Mononuclear cell (primary cell): ENCODE measurements around the gene BABAM1. TPM values are rescaled to one million over a fixed set of nuclear protein-coding genes. Genes with fewer than 3 reads are reported as not detected.

Experiments used
- H3K27me3 ChIP-seq: 2 replicates; pipeline ENCODE4 v1.6.0; 2011; ENCODE audit warnings: low read length, control low read depth; ENCODE audit not compliant: insufficient read depth
- H3K4me1 ChIP-seq: 2 replicates; pipeline ENCODE4 v1.5.1; 2011; ENCODE audit warnings: mild to moderate bottlenecking, low read length, control low read depth; ENCODE audit not compliant: insufficient read depth
- H3K4me3 ChIP-seq: 2 replicates; pipeline ENCODE4 v1.5.1; 2011; ENCODE audit warnings: mild to moderate bottlenecking, low read length, moderate library complexity
- H3K9me3 ChIP-seq: 2 replicates; pipeline ENCODE4 v1.5.1; 2011; ENCODE audit warnings: low read depth, mild to moderate bottlenecking, control low read depth, low read length
- total RNA-seq: library from RNA; depleted of rRNA; stranded (reverse); fragments of >200 nt; gene quantifications from one replicate; pipeline ENCODE4 v1.2.3, GENCODE V29; 2012

The BABAM1 gene
- total RNA-seq, 1 donor: 27.3 TPM

DNA sequence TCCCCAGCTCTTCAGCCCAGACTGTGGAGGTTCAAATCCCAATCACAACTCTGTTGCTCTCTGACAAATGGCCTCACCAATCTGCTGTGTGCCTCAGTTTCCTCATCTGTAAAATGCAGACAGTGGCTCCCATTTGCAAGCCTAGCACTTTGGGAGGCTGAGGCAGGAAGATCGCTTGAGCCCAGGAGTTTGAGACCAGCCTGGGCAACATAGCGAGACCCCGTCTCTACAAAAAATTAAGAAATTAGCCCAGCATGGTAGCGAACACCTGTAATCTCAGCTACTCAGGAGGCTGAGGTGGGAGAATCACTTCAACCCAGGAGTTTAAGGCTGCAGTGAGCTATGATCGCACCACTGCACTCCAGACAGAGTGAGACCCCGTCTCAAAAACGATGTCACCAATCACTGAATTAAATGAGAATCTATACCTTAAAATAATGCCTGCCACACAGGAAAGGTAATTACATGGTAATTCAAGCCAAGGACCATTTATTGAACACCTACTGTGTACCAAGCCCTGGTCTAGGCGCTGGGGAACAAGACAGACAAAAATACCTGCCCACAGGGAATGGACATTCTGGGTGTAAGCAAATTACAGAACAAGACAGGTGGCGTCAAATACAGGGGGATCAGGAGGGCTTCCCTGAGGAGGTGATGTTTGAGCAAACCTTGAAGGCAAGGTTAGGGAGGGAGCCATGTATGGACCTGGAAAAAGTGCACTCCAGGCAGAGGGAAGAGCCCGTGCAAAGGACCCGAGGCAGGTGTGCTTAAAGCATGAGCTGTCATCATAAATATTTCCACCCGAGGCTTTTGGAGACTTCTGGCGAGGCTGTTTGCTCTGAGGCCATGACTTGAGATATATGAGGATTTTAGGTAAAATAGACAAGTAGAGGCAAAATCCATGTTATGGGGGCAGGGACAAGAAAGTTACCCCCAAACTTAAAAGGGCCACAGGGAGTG, 29.2 kb upstream of the BABAM1 start:
- H3K4me1 ChIP-seq: peaks cover 16% of the 10 kb centered on the region
- no peaks in the 10 kb centered on the region for H3K27me3 ChIP-seq
- H3K4me3 ChIP-seq: no peak overlapping the region
- H3K9me3 ChIP-seq: no peaks in the 10 kb centered on the region

DNA sequence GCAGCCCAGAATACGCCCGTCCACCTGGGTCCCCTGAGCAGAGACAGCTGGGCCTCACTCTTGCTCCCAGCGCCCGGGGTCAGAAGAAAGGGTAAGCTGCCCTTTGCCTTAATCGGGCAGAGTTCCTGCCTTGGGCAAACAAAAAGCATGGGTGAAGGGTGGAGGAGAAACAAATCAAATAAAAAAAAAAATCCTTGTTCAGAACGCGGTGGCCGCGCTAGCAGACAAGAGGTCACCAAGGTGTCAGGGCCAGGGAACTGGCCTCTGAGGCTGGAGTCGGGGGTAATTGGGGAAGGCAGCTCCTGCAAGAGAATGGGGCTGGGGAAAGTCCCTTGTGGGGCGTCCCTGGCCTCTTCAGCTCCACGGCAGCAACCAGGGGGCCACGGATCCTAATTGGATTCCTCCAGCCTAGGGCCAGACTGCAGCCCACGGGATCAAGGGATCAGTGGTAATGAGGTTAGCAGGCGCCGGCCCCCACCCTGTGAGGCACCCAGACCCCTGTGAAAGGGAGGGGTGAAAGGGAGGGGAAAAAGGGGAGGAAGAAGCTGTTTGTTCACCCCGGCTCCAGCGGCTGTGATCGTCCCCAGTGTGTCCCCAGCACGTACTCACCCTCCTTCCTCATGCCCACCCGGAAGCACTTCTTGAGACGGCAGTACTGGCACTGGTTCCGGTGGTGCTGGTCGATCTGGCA, 27.0 kb upstream of the BABAM1 start:
- H3K4me3 ChIP-seq: no peak overlapping the region
- peaks cover 11% of the 10 kb centered on the region for H3K4me1 ChIP-seq
- no peaks in the 10 kb centered on the region for H3K9me3 ChIP-seq
- H3K27me3 ChIP-seq: no peaks in the 10 kb centered on the region

DNA sequence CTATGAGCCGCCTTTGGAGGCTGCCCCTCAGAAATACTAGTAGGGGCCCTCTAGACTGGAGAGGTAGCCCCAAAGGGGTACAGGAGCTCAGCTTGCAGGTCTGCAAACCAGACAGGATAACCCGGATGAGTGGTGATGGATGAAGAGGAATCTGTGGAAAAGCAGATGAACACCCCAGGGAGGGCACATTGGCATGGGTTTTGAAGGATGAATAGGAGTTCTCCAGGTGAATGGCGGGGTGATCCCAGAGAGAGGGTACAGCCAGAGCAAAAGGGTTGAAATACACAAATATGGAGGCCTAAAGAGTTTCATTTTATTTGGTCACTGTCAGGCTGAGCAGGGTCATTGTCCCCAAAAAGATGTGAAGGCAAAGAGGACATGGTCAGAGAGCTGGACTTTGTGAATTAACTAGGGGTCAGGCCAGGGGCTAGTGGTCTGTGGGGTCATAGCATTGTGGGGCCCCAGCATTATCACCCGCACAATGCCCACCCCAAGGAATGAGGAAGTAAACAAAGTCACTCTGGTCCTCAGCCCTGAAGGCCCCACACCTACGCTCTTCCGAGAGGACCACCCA, 26.3 kb upstream of the BABAM1 start:
- peaks cover 6% of the 10 kb centered on the region for H3K4me1 ChIP-seq
- H3K4me3 ChIP-seq: no peak overlapping the region
- H3K27me3 ChIP-seq: no peaks in the 10 kb centered on the region
- no peaks in the 10 kb centered on the region for H3K9me3 ChIP-seq

DNA sequence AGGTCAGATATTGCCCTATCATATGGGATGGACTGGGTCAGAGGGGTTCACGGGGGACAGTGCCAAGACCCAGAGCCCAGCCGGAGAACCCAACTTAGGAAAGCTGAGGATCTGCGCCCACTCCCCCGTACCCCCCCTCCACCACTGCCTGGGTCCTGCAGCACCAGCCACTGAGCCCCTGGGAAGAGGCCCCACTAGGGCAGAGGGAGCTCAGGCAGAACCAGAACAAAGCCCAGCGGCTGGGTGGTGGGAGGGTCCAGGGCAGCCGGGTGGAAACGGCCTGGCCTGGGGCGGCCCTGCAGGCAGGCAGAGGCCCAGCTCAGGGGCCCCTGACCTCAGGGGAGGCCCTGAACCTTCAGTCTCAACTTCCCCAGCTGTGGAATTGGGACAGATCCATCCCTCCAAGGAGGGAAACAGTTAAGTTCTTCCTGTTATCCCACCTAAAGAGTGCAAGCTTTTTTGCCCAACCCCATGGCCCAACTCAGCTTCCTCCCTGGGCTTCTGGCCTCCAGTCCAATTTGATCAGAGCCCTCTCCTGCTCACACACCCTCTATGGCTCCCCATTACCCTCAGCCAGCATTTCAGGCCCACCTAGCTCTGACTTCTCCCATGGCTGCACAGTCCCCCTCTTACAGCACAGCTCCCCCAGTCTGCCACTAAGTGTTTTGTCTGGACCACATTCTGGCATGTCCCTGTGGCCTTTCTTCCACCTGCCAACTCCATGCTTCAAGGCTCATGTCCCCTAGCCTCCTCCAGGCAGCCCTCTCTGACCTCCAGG, 24.6 kb upstream of the BABAM1 start:
- peaks cover 18% of the 10 kb centered on the region for H3K4me1 ChIP-seq
- no peaks in the 10 kb centered on the region for H3K27me3 ChIP-seq
- no peaks in the 10 kb centered on the region for H3K9me3 ChIP-seq
- H3K4me3 ChIP-seq: no peak overlapping the region

DNA sequence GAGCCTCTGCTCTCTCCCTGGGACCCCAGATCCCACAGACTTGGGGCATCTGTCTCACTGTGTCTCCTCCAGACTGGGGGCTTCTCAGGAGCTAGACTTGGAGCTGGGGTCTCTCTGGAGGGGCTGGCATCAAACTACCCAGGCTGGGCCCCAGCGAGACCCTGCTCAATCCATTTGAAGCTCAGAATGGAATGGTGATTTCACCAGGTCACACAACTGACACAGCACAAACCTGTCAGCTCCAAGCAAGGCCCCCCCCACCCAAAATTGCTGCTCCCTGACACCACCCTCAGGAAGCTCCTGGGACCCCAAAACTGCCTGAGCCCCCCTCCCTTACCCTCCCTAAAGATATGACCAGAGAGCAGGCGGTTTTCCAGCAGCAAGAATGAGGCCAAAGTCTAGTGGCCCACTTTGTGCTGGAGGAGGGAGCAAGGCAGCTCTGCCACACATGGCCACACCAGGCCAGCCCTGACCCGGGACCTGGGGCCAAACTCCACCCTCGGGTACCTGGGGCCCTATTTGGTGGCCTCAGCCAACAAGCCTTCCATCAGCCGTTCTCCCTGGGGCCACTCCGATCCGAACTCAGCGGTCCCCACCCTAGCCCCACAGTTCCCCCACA, 23.9 kb upstream of the BABAM1 start:
- Histone ChIP-seq H3K9me3 (no peaks in the 10 kb centered on the region), H3K27me3 (no peaks in the 10 kb centered on the region), H3K4me3 (no peak overlapping the region), H3K4me1 (peaks cover 18% of the 10 kb centered on the region)

DNA sequence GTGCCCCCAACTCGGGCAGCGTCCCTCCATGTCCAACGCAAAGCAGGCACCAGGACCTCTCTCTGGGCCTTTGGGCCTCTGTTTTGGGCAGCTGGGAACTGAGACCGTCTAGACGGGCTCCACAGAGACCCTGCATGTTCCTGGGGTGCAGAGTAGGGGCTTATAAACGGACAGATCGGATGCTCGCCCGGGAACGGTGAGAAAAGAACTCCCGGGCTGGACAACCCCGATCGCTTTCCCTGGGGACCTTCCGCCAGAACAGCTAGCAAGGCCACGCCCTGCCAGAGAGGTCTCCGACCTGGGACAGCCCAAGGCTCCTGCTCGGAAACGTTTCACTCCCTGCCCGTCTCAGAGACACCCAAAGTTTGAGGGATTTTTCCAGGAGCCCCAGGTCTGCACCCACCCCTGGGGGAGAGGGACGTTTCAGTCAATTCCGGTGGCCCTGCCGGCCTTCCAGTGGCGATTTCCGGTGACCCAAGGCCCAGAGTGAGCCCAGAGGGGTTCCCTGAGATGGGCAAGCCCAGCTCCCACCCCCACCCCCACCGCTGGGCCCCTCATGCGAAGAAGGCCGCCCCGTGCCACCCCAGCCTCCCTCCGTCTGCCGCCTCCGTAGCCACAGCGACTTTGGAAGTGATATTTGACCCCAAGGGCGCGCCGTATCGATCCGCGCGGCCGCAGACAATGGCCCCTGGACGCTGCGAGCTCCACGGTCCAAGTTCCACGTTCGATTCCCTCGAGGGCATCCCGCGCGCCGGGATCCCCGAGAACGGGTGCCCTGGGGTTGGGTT, 23.2 kb upstream of the BABAM1 start:
- Histone ChIP-seq H3K27me3 (no peaks in the 10 kb centered on the region), H3K4me1 (peaks cover 18% of the 10 kb centered on the region), H3K9me3 (no peaks in the 10 kb centered on the region), H3K4me3 (no peak overlapping the region)

DNA sequence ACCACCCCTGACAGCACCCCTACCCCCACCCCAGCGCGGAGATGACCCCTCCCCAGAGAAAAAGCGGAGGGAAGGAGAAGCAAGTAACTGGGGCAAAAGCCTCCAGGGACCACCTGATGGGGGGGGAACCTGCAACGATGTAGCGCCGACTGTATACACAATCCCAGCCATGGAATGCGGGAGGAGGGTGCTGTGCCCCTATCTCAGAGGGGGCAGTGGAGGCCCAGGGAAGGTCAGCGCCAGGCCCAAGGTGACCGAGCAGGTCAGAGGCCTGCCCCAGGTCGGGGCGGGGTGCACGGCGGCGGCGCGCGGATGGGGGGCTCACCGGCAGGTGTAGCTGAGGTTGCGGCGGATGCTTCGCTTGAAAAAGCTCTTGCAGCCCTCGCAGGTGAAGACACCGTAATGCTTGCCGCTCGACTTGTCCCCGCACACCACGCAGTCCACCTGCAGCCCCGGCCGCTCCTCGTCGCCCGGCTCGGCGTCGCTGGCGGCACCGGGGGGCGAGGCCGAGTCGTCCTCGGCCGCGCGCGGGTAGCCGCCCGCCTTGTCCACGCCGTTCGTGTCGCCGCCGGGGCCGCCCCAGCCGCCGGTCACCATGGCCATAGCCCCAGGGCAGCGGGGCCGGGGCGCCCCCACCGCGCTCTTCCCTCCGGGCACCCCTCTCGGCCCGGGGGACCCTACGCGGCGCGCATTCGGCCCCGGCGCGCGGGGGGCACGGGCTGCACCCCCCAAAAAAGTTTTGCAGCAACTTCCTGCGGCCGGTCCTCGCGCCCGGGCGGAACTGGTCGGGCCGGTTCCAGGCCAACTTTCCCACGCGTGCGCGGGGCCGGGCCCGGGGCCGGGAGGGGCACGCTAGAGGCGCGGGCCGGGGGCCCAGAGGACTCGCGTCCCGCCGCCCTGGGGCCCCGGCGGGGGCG, 22.4 kb upstream of the BABAM1 start:
- Histone ChIP-seq H3K27me3 (no peaks in the 10 kb centered on the region), H3K4me1 (peaks cover 18% of the 10 kb centered on the region), H3K9me3 (no peaks in the 10 kb centered on the region), H3K4me3 (peak overlapping the region; percentile 23)

DNA sequence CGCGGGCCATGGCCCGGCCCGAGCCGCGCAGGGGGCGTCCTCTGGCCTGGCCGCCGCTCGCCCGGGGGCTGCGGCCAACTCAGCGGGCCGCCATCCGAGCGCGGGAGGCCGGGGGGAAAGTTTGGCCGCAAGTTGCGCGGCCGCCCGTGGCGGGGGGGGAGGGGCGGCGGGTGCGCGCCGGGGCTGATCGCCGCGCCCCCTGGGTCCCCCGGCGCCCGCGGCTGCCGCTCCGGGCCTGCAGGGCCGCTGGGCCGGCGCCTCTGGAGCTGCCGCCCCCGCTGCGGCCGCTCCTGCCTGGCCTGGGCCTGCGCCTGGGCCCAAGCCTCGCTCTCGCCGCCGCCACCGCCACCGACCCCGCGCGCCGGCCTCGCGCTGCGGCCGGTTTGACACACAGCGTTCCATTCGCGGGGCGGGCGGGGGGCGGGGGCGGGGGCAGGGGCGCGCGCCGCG, 21.7 kb upstream of the BABAM1 start, which contains the start of gene NR2F6:
Gene NR2F6 (minus strand): TSS at position 385 of the 450 bp plus-strand sequence. CDS start 699 bp downstream, outside the sequence.
- no peaks in the 10 kb centered on the region for H3K27me3 ChIP-seq

DNA sequence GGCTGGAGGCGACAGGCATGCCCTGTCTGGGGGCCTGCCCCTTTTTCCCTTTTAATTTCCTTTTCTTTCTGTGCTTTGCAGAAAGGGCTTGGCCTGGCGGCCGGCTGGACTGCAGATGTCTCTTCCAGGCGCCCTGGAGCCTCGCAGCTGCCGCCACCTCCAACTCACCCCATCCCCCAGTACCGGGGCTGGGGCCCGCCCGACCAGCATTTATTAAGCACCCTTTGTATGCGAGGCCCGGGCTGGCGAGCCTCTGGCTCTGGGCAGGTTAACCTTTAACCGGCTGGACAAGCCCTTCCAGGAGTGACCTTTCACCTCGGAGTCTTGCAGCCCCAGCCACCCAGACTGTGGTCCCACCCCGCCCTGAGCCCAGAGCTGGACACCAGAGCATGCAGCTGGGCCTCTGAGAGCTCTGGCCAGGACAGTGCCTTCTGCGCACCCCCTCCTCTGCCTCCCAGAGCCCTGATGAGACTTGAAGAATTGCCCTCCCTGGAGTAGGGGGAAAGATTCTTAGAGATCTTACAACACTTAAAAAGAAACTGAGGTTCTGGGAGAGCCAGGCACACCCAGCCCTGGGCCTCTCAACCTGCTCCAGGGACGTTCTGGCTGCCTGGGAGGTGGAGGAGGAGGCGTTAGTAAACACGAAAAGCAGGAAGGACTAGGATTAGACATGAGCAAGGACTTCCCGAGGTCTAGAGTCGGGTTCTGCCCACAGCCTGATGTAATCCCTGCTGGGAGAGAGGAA, 20.4 kb upstream of the BABAM1 start:
- Histone ChIP-seq H3K27me3 (no peaks in the 10 kb centered on the region), H3K4me3 (peak overlapping the region; percentile 36), H3K9me3 (no peaks in the 10 kb centered on the region), H3K4me1 (peaks cover 18% of the 10 kb centered on the region)

More for the DNA sequence above, 21.7 kb upstream of the BABAM1 start, which contains the start of gene NR2F6:
- H3K9me3 ChIP-seq: no peaks in the 10 kb centered on the region
- H3K4me3 ChIP-seq: peak within 1 kb of the TSS; percentile 36
- H3K4me1 ChIP-seq: peaks cover 18% of the 10 kb centered on the region

DNA sequence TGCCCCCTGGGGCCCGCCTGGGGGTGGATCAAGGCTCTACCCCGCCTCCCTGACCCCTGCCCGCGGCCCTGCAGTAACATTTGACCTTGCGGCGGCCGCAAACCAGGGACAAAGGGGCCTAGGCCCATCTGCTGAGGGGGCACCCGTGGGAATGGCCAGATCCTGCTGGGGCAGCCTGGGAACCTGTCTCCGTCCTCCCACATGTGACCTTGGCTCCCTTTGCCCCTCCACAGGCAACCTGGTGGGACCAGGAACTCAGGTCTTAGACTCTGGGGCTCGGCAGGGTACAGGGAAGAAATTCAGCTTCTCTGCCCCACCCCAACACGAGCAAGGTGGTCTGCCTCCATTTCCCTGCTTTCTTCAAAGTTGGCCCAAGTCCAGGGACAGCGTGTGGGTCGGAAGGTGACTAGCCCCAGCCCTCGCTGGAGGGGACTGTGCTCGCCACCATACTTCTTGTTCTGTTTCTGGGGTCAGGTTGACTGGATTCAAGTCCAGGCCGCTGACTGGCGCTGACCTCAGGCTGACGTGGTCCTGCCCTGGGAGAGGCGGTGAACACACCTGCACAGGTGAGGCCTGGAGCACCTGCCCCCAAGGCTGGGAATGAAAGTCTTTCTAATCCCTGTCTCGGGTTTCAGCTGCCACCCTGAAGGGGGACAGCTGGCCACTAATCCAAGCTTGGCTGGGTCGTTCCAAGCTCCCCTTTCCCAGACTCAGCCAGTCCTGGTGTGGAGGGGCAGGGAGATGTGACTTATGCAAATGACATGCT, 19.0 kb upstream of the BABAM1 start:
- Histone ChIP-seq H3K4me3 (no peak overlapping the region), H3K4me1 (peaks cover 18% of the 10 kb centered on the region), H3K27me3 (no peaks in the 10 kb centered on the region), H3K9me3 (no peaks in the 10 kb centered on the region)

DNA sequence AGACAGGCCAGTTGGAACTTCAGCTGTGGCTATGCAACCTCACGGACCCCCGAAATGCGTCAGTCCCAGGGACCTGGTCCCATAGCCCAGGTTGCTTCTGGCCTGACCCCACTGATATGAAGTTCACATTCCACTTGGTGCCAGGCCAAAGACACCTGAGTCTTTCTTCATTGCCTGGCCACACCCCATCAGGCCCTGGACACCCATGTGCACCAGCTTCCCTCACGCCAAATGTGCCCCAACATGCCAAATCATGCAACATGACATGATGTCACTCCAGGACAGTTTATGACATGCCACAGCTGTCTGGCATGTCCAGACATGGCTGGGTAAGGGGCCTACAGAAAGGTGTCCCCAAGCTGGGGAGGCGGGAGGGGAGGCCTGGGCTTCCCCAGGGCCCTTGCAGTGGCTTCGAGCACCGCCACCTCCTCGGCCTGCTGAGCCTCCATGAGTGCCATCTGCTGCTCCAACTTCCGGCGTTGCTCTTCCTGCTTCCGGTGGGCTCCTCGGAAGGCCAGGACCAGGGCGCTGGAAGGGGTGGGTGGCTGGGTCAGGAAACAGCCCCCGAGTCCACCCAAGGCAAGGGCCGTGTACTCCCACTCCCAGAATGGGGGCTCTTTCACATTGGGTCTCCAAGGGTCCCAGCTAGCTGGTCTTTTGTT, 17.2 kb upstream of the BABAM1 start:
- no peaks in the 10 kb centered on the region for H3K9me3 ChIP-seq
- H3K4me3 ChIP-seq: no peak overlapping the region
- peaks cover 13% of the 10 kb centered on the region for H3K4me1 ChIP-seq
- H3K27me3 ChIP-seq: no peaks in the 10 kb centered on the region
